Vagina (tissue), 2 donors: ENCODE measurements around the gene KRT73.

Experiments used
- POLR2AphosphoS5 ChIP-seq, 2 donors: sonication (generic); formaldehyde crosslinking; IDR thresholded peaks; one replicate each; pipeline ENCODE4 v1.9.0; 2017; ENCODE audit warnings: antibody characterized with exemption in 2 of 2, mild to moderate bottlenecking in 2 of 2, low read depth in 1 of 2; ENCODE audit not compliant: insufficient read depth in 1 of 2
- TF ChIP-seq, protein P1 (sequence below), 3 experiments: fragments of 450-650 bp in 2 of 3; fragments of 200-600 bp in 1 of 3; sonication (generic) in 1 of 3; IDR thresholded peaks; one replicate each; pipeline ENCODE4 v1.5.1; 2017 to 2019; ENCODE audit warnings: antibody characterized with exemption in 3 of 3, mild to moderate bottlenecking in 2 of 3, moderate library complexity in 2 of 3

DNA sequence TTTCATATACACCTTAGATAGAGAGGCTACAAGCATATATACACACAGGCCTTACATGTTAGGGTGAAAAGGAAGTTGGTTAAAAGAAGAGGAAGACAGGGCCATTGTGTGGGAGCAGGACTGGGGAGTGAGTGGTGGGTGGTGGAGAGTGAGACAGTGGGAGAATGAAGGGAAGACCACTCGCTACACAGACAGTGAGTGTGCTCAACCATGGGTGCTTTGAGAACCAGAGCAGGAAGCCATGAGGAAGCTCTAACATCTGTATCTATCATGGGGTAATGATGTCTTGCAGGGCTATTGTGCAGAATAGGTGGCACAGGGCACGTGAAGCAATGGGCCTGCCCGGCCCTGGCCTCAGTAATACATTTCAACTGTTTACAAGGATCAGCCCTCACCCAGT lies 33.3 kb downstream of the KRT73 start:
- TF ChIP-seq, protein P1, sequence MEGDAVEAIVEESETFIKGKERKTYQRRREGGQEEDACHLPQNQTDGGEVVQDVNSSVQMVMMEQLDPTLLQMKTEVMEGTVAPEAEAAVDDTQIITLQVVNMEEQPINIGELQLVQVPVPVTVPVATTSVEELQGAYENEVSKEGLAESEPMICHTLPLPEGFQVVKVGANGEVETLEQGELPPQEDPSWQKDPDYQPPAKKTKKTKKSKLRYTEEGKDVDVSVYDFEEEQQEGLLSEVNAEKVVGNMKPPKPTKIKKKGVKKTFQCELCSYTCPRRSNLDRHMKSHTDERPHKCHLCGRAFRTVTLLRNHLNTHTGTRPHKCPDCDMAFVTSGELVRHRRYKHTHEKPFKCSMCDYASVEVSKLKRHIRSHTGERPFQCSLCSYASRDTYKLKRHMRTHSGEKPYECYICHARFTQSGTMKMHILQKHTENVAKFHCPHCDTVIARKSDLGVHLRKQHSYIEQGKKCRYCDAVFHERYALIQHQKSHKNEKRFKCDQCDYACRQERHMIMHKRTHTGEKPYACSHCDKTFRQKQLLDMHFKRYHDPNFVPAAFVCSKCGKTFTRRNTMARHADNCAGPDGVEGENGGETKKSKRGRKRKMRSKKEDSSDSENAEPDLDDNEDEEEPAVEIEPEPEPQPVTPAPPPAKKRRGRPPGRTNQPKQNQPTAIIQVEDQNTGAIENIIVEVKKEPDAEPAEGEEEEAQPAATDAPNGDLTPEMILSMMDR (IDR thresholded peaks at IDR 0.05), result no peak
- TF ChIP-seq POLR2AphosphoS5 (IDR thresholded peaks at IDR 0.05; ENCODE audit: insufficient read depth in 1 of 2, low read depth in 1 of 2), result no peak
